Heart right ventricle (tissue), 16 donors: ENCODE measurements around the gene OCRL. TPM values are rescaled to one million over a fixed set of nuclear protein-coding genes. Genes with fewer than 3 reads are reported as not detected.
A peak's percentile ranks its signal among the peaks of the same experiment; 100 is the strongest.

Experiments used
- ATAC-seq, 8 donors: fragments of 200-7000 bp; cut with Tn5 transposase; one replicate each; pipeline ENCODE4 v1.9.1; 2020; ENCODE audit warnings: mild to moderate bottlenecking in 8 of 8, moderate library complexity in 8 of 8, moderate number of reproducible peaks in 1 of 8
- DNase-seq, 2 donors: peaks; one replicate each; pipeline ENCODE4 v3.0.0-alpha.2; 2020
- H3K27ac ChIP-seq, 10 donors: fragments of 200-600 bp; sonication (generic) in 2 of 10; one replicate each; pipeline versions ENCODE4 v1.5.0 to v1.8.0; 2020 to 2022; ENCODE audit warnings: mild to moderate bottlenecking in 3 of 10
- H3K27me3 ChIP-seq, 7 donors: fragments of 200-600 bp; one replicate each; pipeline ENCODE4 v1.8.0; 2021 to 2022; ENCODE audit warnings: mild to moderate bottlenecking in 2 of 7
- H3K36me3 ChIP-seq, 9 donors: fragments of 200-600 bp; sonication (generic) in 1 of 9; one replicate each; pipeline versions ENCODE4 v1.5.0 to v1.8.0; 2020 to 2022; ENCODE audit warnings: mild to moderate bottlenecking in 2 of 9
- H3K4me1 ChIP-seq, 9 donors: fragments of 200-600 bp; sonication (generic) in 1 of 9; one replicate each; pipeline versions ENCODE4 v1.5.0 to v1.8.0; 2020 to 2022; ENCODE audit warnings: mild to moderate bottlenecking in 4 of 9
- H3K4me3 ChIP-seq, 10 donors: fragments of 200-600 bp; sonication (generic) in 2 of 10; one replicate each; pipeline versions ENCODE4 v1.5.0 to v1.8.0; 2020 to 2022; ENCODE audit warnings: mild to moderate bottlenecking in 7 of 10, moderate library complexity in 2 of 10
- H3K9me3 ChIP-seq, 11 donors: fragments of 200-600 bp in 10 of 11; sonication (generic) in 2 of 11; one replicate each; pipeline versions ENCODE4 v1.5.0 to v1.8.0; 2013 to 2022; ENCODE audit warnings: mild to moderate bottlenecking in 2 of 11, control low read depth in 1 of 11, moderate library complexity in 1 of 11
- WGBS, 2 donors: extraction: QIAGEN DNeasy Blood & Tissue Kit; methylation state at CpG; one replicate each; pipeline ENCODE4 v1.1.7; 2013; ENCODE audit warnings: inconsistent platforms in 1 of 2; 5-methylcytosine and 5-hydroxymethylcytosine counted together
- intact Hi-C, 10 donors: fragments of 100-400 bp; cut with DNase I; formaldehyde crosslinking; loops; one replicate each; pipeline versions ENCODE4 v1.11.1 to v1.14.2; 2022
- polyA plus RNA-seq, 2 donors: library from polyadenylated mRNA; stranded (reverse); fragments of 200-250 nt; gene quantifications; one replicate each; pipeline ENCODE4 v1.2.3, GENCODE V29; 2013
- total RNA-seq, 10 donors: library from RNA; stranded (reverse); fragmentation: NEBNext Ultra II Directional in 3 of 10; extraction: Animal tissue kit (Norgen Biotek cat#: 25700) in 3 of 10; gene quantifications; one replicate each; pipeline versions ENCODE4 v1.2.1 to v1.2.4, GENCODE V29; 2021 to 2023
- TF ChIP-seq, protein P1 (sequence below), 9 donors: fragments of 200-600 bp; sonication (generic) in 2 of 9; IDR thresholded peaks; one replicate each; pipeline versions ENCODE4 v1.5.0 to v1.8.0; 2021 to 2022; ENCODE audit warnings: antibody characterized with exemption in 9 of 9, mild to moderate bottlenecking in 5 of 9, moderate library complexity in 1 of 9
- donor health status: Arrhythmogenic right ventricular cardiomyopathy.
- donor health status: ischemic (EF 13 %, LVEDD 7.1; RV severe dilation, severe dysfunction).
- donor health status: healthy with polysubstance abuse.
- donor health status: DM: no; HTN: yes; CAD: no.
- donor health status: DM: no; HTN: no; CAD: no.
- donor health status: ischemic (EF 25% LVEDD 6.9; RV normal size, moderate dysfunction).
- donor health status: ischemic (EF 25% LVEDD 5.7; RV mildly dilated, moderate dysfunction).
- donor health status: healthy.
- donor health status: DM: yes; HTN: yes; CAD: no.
- donor health status: Ischemic cardiomyopathy.
- donor health status: ischemic (EF 35%, LVEDD 5.7; RV mildly dilated, moderate dysfunction).
- donor health status: nonischemic (EF 11% LVEDD 7.7; RV severe dilation, severe dysfunction).
- donor health status: DM: yes; HTN: yes; CAD: no.
- donor health status: PGD.
- donor health status: ischemic (EF 29% LVEDD 5.4; RV normal size, mild dysfunction).
- donor health status: nonischemic (EF 23%, LVEDD 6.1; RV moderate dilation, normal function).

Gene OCRL
- total and polyA plus RNA-seq, 12 donors, result 6.9 to 13.8 (median 9.0) TPM

DNA sequence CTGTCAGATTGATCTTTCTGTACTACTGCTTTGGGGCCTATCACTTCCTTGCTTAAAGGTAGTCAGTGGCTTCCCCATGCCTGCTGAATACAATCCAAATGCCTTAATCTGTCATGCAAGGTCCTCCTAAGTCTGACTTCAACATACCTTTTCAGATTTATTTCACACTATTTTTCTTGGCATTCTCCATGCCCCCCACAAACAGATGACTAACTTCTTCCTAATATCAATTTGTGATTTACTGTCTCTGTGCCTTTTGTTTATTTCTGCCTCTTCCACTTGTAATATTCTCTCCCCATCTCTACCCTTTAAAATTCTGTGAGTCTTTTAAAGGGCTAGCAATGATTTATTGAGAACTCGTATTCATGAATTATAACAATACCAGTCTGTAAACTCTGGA is 41.8 kb downstream of the OCRL start:
- Histone ChIP-seq H3K4me3 (no peak overlapping the region), H3K36me3 (peaks cover 0 to 53% (median 0%) of the 10 kb centered on the region in 9 donors), H3K27me3 (peaks cover 0 to 6% (median 0%) of the 10 kb centered on the region in 7 donors), H3K27ac (no peak overlapping the region), H3K9me3 (no peaks in the 10 kb centered on the region), H3K4me1 (peaks cover 0 to 8% (median 0%) of the 10 kb centered on the region in 9 donors)
- intact Hi-C loops, result no loop called here
- DNase-seq (no peak), ATAC-seq (no peak)
- TF ChIP-seq, protein P1, sequence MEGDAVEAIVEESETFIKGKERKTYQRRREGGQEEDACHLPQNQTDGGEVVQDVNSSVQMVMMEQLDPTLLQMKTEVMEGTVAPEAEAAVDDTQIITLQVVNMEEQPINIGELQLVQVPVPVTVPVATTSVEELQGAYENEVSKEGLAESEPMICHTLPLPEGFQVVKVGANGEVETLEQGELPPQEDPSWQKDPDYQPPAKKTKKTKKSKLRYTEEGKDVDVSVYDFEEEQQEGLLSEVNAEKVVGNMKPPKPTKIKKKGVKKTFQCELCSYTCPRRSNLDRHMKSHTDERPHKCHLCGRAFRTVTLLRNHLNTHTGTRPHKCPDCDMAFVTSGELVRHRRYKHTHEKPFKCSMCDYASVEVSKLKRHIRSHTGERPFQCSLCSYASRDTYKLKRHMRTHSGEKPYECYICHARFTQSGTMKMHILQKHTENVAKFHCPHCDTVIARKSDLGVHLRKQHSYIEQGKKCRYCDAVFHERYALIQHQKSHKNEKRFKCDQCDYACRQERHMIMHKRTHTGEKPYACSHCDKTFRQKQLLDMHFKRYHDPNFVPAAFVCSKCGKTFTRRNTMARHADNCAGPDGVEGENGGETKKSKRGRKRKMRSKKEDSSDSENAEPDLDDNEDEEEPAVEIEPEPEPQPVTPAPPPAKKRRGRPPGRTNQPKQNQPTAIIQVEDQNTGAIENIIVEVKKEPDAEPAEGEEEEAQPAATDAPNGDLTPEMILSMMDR (IDR thresholded peaks at IDR 0.05), result no peak
- 84 to 100% methylated on average over 1 of the region's 1 CpG for WGBS, 2 donors

DNA sequence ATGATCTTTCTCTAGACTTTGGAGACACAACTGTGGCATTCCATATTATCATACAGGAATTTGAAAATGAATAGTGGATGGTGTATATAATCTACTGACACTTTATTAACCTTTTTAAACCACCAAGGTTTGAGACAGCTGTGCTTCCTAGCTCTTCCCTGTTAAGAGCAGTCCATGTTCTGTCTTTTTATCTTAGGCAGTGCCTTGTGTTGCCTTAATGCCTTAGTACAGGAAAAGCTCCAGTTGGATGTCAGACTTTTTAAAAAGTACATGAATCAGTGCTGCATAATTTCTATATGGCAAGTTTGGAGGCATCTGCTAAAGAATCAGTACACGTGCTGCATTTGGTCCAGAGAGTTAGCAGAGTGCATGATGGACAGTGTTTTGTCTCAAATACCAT is 45.1 kb downstream of the OCRL start:
- 55 to 57% methylated on average over 1 of the region's 1 CpG for WGBS, 2 donors
- Histone ChIP-seq H3K9me3 (no peaks in the 10 kb centered on the region), H3K27me3 (no peaks in the 10 kb centered on the region), H3K36me3 (peaks cover 0 to 59% (median 3%) of the 10 kb centered on the region in 9 donors), H3K4me3 (no peak overlapping the region), H3K27ac (peak overlapping the region in 6 of 10 donors; percentile 10 to 64 (median 34)), H3K4me1 (peaks cover 0 to 8% (median 0%) of the 10 kb centered on the region in 9 donors)
- DNase-seq, result no peak
- intact Hi-C loops, result no loop called here
- TF ChIP-seq, protein P1 (IDR thresholded peaks at IDR 0.05), result no peak
- ATAC-seq, result peak in 3 of 8 donors; percentile 34 to 60 (median 35)

DNA sequence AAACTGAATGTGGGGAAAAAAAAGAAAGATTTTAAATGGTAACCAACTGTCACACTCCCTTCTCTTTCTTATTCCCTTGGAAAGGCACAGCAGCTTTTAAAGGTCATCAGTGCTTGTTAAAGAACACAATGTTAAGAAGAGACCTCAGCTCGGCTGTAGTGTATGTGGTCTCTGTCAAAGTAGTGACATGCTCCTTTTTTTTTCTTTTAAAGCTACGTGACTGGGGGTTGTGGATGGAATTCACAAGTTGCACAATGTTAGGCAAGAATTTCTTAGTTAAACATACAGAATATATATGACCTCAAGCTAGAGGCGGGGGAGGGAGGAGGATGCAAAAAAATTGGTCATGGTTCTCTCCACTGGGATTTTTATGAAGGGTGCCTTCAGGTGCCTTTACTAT is 45.6 kb downstream of the OCRL start:
- Histone ChIP-seq H3K27ac (peak overlapping the region in 6 of 10 donors; percentile 10 to 64 (median 37)), H3K9me3 (no peaks in the 10 kb centered on the region)
- TF ChIP-seq, protein P1 (IDR thresholded peaks at IDR 0.05), result no peak

DNA sequence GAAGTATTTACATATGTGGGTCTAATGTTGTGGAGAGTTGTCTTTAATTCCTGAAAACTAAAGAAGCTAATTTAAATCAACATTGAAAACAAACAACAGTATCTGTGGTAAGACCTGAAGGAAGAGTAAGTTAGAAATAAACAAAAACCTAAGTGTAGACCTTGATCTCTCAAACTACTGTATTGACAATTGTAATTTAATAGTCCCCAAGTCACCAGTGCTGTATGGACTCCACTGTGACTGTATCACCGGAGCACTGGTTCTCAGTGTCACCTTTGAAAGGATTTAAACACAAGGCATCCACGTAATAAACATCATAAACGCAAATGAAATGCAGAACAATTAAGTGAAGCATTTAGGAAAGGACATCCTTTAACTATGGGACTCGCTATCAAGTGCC is 46.4 kb downstream of the OCRL start:
- H3K9me3 ChIP-seq, result no peaks in the 10 kb centered on the region
- H3K27ac ChIP-seq, result peak overlapping the region in 2 of 10 donors; percentile 39 to 64
- no peak overlapping the region for H3K4me3 ChIP-seq
- DNase-seq (no peak), ATAC-seq (no peak)
- peaks cover 0 to 72% (median 3%) of the 10 kb centered on the region in 9 donors for H3K36me3 ChIP-seq
- intact Hi-C loops, result no loop called here
- peaks cover 0 to 8% (median 0%) of the 10 kb centered on the region in 9 donors for H3K4me1 ChIP-seq
- TF ChIP-seq, protein P1 (IDR thresholded peaks at IDR 0.05), result no peak
- 95 to 97% methylated on average over 4 of the region's 4 CpGs for WGBS, 2 donors
- H3K27me3 ChIP-seq, result no peaks in the 10 kb centered on the region

More for the DNA sequence above, 45.6 kb downstream of the OCRL start:
- Histone ChIP-seq H3K27me3 (no peaks in the 10 kb centered on the region), H3K4me1 (peaks cover 0 to 8% (median 0%) of the 10 kb centered on the region in 9 donors), H3K36me3 (peaks cover 0 to 64% (median 3%) of the 10 kb centered on the region in 9 donors), H3K4me3 (no peak overlapping the region)
- ATAC-seq, result peak in 6 of 8 donors; percentile 58 to 94 (median 68)
- intact Hi-C loops, result no loop called here
- DNase-seq, result no peak
- WGBS, 2 donors, result 59 to 67% methylated on average over 3 of the region's 3 CpGs
